Peyer's patch (tissue), 4 donors: ENCODE results near the gene ZC3HAV1L.
"Not testable (repeated sequence)": the region's sequence is repeated elsewhere in the genome, so short reads cannot be mapped to it uniquely, and the experiment has no call there.

ENCODE experiments used
- POLR2A ChIP-seq, 2 donors: fragments of 450-650 bp; IDR thresholded peaks; one replicate each; pipeline ENCODE4 v1.5.1; 2017; ENCODE audit warnings: antibody characterized with exemption in 2 of 2, mild to moderate bottlenecking in 2 of 2, moderate library complexity in 2 of 2
- TF ChIP-seq, protein P1 (sequence below), 6 experiments: fragments of 450-650 bp in 4 of 6; fragments of 200-600 bp in 2 of 6; sonication (generic) in 1 of 6; IDR thresholded peaks; one replicate each; pipeline ENCODE4 v1.5.1; 2017 to 2019; ENCODE audit warnings: antibody characterized with exemption in 6 of 6, mild to moderate bottlenecking in 3 of 6, moderate library complexity in 1 of 6

DNA sequence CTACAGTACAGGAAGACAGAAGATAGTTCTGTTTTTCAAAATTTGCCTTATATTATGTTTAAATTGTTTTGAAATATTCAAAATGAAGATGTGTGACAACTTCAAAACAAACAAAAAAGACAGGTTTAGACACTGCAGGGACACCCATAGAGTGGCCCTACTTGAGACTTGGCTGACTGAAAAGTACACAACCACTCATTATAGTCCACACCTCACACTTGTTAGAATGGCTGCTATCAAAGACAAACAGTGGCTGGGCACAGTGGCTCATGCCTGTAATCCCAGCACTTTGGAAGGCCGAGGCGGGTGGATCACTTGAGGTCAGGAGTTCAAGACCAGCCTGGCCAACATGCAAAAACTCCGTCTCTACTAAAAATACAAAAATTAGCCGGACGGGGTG is 41.9 kb upstream of the ZC3HAV1L start:
- TF ChIP-seq, protein P1, sequence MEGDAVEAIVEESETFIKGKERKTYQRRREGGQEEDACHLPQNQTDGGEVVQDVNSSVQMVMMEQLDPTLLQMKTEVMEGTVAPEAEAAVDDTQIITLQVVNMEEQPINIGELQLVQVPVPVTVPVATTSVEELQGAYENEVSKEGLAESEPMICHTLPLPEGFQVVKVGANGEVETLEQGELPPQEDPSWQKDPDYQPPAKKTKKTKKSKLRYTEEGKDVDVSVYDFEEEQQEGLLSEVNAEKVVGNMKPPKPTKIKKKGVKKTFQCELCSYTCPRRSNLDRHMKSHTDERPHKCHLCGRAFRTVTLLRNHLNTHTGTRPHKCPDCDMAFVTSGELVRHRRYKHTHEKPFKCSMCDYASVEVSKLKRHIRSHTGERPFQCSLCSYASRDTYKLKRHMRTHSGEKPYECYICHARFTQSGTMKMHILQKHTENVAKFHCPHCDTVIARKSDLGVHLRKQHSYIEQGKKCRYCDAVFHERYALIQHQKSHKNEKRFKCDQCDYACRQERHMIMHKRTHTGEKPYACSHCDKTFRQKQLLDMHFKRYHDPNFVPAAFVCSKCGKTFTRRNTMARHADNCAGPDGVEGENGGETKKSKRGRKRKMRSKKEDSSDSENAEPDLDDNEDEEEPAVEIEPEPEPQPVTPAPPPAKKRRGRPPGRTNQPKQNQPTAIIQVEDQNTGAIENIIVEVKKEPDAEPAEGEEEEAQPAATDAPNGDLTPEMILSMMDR (IDR thresholded peaks at IDR 0.05) = not testable (repeated sequence)
- not testable (repeated sequence) for TF ChIP-seq POLR2A (IDR thresholded peaks at IDR 0.05)
